Measurements from ENCODE around the gene OR6N1.

OR6N1 gene

GRCh38 chr1:158752155-158752712, 19.8 kb downstream of the OR6N1 start:
- no peak for DNase-seq (ENCODE audit: low read depth in 1 of 2, low spot score in 1 of 2)

DNA sequence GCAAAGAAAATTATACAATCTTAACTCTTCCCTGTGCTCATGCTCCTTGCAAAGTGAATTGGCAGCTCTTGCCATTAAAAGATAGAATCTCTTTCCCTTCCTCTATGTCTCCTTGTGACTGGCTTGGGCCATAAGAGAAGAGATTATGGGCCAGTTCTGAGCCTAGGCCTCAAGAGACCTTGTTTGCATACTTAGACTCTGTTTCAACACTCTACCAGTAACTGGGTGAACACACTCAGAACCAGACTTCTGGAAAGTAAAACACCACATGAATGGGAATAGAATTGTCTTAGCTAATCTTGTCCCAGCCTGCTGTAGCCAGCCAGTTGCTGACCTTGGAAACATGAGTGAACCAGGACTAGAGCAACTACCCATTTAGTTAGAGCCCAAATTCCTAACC, 36.1 kb downstream of the OR6N1 start:
- no peak for DNase-seq (ENCODE audit: low read depth in 1 of 2, low spot score in 1 of 2)

GRCh38 chr1:158732524-158732923, 39.5 kb downstream of the OR6N1 start:
- DNase-seq (ENCODE audit: low read depth in 1 of 2, low spot score in 1 of 2), result no peak

DNA sequence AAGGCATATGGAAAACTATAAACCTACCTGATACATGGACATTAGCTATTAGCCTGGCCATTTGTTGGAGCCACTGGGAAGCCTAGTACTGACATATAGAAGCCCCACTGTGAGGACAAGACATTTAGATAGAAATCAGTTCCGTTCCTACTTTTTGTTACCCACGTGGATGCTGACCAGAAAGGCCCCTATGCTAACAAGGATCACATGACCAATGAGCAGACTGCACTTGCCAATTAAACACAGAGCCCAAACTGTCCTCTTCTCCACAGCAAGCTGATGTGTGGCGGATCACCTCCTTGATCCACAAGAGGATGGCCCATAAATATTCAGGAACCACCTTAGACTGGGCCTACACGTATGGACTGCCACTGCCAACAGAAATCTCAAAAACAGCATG, 40.3 kb downstream of the OR6N1 start:
- DNase-seq (ENCODE audit: low read depth in 1 of 2, low spot score in 1 of 2), result no peak

- no peak for DNase-seq (ENCODE audit: low read depth in 1 of 2, low spot score in 1 of 2)
Observed at GRCh38 chr1:158730453-158730852, 41.5 kb downstream of the OR6N1 start.

DNA sequence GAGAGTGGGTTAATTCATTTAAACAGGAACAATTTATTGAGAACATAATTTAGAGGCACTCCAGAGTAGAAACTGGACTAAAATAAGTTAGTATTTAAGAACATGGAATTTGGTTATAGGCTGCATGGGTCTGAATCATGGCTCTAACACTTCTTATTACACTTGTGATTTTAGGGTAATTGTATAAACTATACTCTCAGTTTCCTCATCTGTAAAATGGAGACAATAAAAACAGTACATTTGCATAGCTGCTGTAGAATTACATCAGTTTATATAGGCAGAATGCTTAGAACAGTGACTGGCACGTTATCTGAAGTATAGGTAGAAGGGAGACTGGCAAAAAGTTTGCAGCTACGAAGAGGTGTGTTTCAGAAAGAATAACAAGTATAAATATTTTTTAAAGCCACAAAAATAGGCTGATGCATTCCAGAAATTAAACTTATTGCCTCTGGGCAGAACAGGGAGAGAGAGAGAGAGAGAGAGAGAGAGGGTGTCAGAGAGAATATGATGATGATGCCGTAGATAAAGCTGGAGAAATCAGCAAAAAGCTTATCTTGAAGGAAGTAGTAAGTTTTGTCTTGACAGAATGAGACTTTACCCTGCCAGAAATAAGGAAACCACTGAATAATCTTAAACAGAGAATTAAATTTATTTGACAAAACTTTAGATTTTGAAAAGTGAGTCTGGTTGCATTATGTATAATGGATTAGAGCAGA, 43.3 kb downstream of the OR6N1 start:
- DNase-seq (ENCODE audit: low read depth in 1 of 2, low spot score in 1 of 2), result no peak

DNA sequence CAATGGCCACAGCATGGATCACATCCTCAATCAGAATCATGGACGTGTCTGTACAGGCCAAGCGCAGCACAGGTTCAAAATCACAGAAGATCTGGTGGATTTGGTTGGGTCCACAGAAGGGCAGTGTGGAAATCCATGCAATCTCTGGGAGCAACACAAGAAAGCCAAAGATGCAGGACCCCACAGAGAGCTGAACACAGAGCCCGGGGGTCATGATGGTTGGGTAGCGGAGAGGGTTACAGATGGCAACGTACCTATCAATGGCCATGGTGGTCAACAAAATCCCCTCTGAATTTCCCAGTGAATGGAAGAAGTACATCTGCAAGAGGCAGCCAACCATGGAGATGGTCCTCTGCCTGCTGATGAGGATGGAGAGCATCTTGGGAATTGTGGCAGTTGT, 47.6 kb downstream of the OR6N1 start:
- DNase-seq (ENCODE audit: low read depth in 1 of 2, low spot score in 1 of 2), result no peak

DNA sequence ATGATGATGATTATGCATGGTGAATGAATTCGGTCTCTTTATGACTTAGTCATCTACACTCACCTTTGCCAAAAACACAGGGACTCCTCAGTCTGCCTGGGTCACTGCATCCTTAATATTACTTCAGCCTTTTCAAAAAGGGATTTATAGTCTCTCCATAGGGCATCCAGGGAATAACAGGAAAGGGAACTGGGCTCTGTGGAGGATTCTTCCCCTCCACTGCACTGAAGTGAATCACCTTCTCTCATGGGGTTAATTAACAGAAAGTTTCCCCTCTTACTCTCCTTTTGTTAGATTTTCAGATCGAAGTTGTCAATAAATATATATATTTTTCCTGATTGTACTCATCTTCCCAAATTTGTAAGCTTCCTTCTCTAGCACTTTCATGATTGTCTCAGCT, 51.4 kb downstream of the OR6N1 start, which contains the start of gene OR6K3:
TSS of gene OR6K3 (minus strand) at position 101 of the 400 bp plus-strand sequence. CDS start 2,605 bp downstream, outside the sequence.
- no peak for DNase-seq (ENCODE audit: low read depth in 1 of 2, low spot score in 1 of 2)

- DNase-seq (ENCODE audit: low read depth in 1 of 2, low spot score in 1 of 2), result no peak
Observed at GRCh38 chr1:158719664-158720063, 52.3 kb downstream of the OR6N1 start.

DNA sequence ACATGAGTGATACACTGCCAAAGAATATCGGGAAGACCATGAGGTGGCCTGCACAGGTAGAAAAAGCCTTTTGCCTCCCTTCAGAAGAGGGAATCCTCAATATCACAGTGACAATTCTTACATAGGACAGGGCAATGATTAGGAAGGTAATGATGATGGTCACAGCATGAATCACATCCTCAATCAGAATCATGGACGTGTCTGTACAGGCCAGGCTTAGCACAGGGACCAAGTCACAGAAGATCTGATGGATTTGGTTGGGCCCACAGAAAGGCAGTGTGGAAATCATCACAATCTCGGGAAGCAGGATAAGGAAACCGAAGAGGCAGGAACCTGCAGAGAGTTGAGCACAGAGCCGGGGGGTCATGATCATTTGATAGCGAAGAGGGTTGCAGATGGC, 54.7 kb downstream of the OR6N1 start:
- no peak for DNase-seq (ENCODE audit: low read depth in 1 of 2, low spot score in 1 of 2)

- no peak for DNase-seq (ENCODE audit: low read depth in 1 of 2, low spot score in 1 of 2)
Observed at GRCh38 chr1:158716335-158716734, 55.7 kb downstream of the OR6N1 start.

DNA sequence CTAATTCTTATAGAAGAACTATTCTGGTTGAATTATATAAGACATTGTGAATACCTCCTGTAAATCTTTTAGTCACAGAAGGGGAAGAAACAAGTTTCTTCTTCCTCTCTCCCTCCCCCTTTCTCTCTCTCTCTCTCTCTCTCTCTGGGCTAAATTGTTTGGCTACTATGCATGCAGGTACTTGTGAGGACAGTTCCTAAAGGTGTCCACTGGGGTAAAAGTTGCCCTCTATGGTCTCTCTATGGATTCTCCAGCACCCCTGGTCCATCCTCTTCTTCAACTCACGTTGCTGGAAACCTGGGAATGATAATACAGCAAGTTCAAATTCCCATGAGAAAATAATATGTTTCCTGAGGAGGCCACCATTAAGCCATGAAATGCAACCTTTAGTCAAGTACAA, 57.2 kb downstream of the OR6N1 start:
- no peak for DNase-seq (ENCODE audit: low read depth in 1 of 2, low spot score in 1 of 2)
